GM18870 (cell line): ENCODE data around the gene GKN1.

Experiments used
- ATAC-seq: cut with Tn5 transposase; IDR thresholded peaks from one replicate; pipeline ENCODE4 v1.9.1; 2021; ENCODE audit warnings: moderate library complexity; ENCODE audit not compliant: unreplicated experiment

Gene GKN1, protein sequence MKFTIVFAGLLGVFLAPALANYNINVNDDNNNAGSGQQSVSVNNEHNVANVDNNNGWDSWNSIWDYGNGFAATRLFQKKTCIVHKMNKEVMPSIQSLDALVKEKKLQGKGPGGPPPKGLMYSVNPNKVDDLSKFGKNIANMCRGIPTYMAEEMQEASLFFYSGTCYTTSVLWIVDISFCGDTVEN

DNA sequence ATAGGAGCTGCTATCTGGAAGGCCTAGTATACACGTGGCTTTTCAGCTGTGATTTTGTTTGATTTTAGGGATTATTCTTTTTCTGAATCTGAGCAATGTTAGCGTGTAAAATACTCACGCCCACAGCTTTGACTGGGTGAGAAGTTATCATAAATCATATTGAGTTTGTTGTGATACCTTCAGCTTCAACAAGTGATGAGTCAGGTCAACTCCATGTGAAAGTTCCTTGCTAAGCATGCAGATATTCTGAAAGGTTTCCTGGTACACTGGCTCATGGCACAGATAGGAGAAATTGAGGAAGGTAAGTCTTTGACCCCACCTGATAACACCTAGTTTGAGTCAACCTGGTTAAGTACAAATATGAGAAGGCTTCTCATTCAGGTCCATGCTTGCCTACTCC is at the start of gene GKN1:
TSS of gene GKN1 (plus strand) at position 386 of the 400 bp plus-strand sequence. CDS start 42 bp downstream, outside the sequence.
- ATAC-seq, result no peak

DNA sequence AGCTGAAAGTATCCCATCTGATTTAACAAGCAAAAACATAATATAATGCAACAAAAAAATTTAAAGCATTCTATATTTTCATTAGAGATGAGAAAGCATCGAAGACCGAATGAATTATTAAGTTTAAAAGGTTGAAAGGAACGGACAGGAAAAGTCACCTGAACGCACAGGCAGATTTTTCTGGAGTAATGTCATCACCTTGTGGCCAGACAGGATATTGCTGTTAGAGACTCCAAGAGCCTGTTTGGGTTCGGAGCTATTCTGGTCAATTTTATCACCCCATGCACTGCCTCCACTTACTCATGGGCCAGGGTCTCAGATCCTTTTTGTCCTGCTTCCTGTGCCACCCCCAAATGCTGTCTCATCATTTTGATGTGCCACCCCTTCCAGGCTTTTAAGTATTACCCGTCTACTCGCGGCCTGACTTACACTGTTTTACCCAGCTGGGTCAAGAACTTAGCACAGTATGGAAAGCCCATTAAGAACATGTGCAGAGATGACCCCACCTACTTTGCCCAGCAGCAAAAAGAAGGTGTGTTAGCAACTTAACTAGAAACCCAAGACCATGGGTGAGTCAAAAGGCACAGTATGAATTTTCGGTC is 49.0 kb upstream of the GKN1 start:
- ATAC-seq, result no peak

DNA sequence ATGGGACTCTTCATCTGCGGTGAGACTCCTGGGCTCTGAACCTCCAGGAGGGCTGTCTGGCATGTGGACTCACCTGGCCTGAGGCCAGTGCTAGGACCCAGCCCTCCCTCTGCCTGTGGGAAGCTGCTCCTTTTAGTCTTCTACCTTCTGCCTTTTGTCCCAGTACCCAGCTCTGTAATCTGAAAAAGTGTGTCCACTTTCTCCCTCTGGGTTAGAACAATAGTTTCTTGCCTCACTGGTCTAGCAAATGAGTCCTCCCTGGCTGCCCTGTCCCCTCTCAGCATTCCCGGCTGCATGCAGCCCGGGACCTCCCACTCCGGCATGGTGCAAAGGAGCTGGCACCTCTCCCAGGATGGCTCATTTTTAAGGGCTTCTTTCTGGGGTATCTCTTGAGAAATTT is 47.6 kb upstream of the GKN1 start:
- no peak for ATAC-seq

DNA sequence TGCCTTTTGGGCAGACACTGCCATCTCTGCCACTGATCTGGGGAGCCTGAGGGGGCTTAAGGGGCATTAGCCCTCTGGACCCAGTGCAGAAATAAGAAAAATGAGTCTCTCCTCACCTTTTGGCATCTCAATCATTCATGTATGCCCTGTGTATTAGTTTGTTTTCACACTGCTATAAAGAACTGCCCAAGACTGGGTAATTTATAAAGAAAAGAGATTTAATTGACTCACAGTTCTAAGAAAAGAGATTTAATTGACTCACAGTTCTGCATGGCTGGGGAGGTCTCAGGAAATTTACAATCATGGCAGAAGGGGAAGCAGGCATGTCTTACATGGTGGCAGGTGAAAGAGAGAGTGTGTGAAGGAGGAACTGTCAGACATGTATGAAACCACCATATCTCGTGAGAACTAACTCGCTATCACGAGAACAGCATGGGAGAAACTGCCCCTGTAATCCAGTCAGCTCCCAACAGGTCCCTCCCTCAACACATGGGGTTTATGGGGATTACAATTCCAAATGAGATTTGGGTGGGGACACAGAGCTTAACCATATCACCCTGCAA is 43.2 kb upstream of the GKN1 start:
- no peak for ATAC-seq

DNA sequence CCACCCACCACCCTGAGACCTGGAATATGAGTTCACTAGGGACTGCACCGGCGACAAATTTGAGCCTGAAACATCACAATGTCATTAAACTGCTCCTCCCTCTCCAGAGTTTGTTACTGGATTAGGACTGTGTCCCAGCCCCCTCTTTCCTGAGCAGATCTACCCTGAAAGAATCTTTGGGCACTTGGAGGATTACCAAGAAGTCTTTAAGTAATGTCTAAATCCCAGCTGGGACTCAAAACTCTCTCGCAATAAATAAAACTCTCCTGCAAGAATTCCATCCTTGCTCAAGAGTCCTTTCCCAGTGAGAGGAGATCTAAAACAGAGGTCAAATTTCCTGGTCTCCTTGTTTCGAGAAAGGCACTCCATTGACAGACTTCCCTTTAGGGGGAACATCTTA is 42.6 kb upstream of the GKN1 start:
- no peak for ATAC-seq

DNA sequence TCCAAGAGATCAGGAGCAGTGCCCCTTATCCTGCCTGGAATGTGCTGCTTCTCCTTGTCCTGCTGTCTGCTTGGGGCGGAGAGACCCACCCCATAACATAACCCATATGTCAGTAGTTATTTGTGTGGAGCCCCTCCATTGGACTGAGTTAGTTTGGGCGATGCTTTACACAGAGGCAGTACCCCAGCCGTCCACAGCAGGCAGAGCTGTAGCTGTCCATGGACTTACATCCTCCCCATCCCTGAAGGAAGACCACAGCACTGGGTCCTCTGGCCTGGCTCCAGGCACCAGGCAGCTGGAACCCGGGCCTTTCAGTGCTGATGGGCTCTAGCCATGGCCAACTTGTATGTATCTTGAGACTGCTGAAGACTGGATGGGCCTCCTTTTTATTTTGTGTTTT is 42.0 kb upstream of the GKN1 start:
- no peak for ATAC-seq

DNA sequence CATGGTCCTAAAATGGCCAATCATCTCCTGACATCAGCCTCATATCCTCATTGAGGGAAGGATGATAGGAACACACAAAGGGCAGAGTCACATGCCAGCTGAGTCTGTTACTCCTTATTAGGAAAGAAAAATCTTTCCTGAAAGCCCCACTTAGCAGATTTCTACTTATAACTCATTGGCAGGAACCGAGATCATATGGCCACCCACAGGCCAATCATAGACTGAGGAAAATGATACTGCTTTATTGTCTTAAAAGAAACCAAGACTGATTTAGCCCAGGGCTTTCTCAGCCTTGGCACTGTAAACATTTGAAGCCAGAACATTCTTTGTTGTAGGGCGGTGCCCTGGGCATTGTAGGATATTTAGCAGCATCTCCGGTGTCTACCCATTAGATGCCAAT is 40.4 kb upstream of the GKN1 start:
- ATAC-seq, result no peak

DNA sequence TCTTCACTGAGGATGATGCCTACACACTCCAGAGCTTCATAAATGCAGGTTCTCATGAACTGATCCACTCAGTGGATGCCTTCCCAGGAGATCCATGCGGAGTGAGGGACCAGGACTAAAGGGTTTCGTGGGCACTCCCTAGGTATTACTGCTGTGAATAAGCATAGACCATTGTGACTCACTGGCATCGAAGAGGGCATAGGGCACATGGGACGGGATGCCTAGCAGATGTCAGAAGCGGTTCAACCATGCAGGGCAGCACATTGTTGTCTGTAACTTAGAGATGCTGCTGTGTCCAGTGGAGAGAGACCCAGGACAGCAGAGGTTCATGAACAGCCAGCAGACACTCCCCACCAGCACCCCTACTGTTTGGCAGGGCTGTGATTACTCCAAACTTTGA is 39.0 kb upstream of the GKN1 start:
- no peak for ATAC-seq

DNA sequence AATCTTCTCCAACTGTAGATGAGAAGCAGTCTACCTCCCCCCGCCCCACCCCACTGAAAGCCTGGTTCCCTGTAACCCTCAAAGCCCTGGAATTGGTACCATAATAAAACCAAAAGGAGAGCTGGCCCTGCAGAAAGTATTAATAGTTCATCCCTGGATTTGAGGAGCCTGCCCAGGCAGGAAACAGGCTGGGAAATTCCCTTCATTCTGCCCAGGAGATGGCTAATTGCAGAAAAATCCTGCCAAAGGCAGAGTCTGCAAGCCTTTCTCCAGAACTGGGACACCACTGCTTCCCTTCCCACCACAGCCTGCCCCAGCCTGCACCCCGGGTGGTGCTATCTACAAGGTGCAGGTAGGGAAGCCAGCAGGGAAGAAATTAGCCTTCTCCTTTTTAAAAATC is 38.0 kb upstream of the GKN1 start:
- ATAC-seq, result no peak

DNA sequence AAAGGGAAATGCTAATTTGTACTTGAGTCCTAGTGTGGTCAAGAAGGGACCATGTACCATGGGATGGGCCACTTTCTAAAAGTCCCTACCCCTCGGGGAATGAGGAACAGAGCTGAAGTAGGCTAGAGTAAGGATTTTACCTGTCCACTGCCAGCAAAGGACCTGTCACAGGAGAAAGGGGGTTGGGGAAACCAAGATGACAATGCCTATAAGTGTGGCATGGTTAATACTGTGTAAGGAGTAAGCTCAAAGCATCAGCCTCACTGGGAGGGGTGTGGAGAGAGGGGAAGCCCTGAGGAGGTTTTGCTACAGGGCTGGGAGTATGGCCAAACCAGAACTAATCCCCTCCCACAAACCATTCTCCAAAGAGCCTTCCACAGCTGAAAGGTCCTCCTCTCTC is 37.5 kb upstream of the GKN1 start:
- ATAC-seq, result no peak

DNA sequence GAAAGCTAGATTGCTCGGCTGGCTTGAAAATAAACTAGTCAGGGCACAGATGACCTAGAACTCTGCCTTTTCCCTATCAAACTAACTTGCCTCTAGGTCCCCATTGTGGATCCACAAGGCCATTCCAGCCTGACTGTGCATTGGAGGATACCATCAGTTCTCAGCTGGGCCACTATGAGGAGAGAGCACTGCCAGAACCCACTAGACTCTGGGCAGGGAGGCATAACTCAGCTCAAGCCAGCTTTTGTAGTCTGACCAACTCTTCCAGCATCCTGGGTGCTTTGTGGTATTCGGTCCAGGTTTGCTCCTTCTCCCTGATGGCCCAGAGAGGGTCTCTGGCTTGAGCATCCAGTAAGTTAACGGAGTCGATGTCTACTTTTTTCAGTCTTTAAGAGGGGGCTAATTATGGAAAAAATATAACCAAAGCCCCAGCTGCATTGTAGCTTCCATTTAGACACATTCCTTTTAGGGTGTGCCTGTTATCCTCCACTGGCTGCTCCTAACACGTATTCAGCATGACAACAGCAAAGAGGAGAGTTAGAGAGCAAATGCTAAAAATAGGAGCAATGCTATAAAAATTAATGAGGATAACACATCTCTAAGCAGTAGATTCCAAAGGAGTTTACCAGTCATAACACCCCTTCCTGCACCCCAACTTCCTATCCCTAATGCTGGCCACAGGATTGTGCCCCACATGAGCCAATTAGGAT is 36.9 kb upstream of the GKN1 start:
- ATAC-seq, result no peak

DNA sequence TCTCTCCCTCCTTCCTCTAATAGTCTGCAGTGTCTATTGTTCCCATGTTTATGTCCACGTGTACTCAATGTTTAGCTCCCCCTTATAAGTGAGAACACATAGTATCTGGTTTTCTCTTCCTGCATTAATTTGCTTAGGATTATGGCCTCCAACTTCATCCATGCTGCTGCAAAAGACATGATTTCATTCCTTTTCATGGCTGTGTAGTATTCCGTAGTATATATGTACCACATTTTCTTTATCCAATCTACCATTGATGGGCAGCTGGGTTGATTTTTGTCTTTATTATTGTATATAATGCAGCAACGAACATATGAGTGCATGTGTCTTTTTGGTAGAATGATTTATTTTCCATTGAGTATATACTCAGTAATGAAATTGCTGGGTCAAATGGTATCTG is 35.5 kb upstream of the GKN1 start:
- ATAC-seq, result no peak

DNA sequence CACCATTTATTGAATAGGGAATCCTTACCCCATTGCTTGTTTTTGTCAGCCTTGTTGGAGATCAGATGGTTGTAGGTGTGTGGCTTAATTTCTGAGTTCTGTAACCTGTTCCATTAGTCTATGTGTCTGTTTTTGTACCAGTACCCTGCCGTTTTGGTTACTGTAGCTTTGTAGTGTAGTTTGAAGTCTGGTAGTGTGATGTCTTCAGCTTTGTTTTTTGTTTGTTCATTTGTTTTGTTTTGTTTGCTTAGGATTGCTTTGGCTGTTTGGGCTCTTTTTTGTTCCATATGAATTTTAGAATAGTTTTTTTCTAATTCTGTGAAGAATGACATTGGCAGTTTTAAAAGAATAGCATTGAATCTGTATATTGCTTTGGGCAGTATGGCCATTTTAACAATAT is 34.5 kb upstream of the GKN1 start:
- no peak for ATAC-seq

DNA sequence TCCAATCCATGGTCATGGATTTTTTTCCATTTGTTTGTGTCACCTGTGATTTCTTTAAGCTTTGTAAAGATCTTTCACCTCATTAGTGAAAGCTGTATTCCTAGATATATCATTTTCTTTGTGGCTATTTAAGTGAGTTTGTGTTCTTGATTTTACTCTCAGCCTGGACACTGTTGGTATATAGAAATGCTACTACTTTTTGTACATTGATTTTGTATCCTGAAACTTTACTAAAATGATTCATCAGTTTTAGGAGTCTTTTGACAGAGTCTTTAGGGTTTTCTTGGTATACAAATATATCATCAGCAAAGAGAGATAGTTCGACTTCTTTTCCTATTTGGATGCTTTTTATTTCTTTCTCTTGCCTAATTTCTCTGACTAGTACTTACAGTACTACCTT is 34.1 kb upstream of the GKN1 start:
- no peak for ATAC-seq

DNA sequence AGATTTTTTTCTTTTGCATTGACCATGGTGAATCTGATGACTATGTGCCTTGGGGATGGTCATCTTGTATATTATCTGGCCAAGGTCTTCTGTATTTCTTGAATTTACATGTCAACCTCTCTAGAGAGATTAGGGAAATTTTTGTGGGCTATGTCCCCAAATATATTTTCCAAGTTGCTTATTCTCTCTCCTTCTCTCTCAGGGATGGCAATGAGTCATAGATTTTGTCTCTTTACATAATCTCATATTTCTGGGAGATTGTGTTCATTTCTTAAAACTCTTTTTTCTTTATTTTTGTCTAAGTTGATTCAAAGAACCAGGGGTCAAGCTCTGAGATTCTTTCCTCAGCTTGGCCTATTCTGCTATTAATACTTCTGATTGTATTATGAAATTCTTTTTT is 31.6 kb upstream of the GKN1 start:
- ATAC-seq, result no peak

DNA sequence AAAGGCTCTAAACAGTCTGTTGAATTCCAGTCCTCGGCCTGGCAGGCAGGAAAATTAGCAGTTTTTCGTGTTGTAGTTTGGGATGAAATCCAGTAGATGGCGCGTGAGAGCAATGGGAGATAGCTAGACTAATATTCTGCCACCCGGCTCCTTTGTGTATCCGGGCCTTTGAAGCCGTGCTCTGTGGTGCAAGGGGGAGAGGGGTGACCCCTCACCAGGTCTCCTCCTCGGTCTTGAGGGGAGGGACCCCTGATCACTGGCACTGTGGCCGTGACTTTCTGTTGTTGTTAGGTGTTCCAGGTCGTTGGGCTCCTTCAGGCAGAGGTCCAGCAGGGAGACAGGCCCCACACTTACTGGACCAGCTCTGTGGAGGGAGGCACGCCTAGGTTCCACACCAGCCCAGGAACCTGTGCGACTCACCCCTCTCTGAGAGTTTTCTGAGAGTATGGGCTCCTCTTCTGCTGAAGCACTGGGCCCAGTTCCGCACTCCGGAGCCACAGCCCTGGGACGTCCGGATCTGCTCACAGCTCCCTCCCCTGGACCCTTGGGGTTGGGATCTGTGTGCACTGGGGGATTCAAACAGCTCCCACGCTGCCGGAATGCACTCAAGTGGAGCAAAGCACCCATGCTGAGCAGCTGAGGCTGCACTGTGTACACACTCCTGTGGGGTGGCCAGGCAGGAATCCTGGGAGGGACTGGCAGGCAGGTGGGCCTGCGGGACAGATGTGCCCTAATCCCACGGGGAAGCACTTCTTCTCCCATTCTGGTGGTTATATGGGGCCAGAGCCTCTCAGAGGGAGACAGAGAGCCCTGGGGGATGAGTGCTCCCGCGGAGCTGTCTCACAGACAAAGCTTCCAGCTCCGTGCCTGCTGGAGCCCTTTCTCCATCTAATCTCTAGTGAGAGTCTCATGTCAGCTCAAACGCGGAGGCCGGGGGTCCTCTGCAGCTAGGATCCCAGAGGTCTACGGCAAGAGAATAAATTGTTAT is 30.6 kb upstream of the GKN1 start:
- no peak for ATAC-seq

DNA sequence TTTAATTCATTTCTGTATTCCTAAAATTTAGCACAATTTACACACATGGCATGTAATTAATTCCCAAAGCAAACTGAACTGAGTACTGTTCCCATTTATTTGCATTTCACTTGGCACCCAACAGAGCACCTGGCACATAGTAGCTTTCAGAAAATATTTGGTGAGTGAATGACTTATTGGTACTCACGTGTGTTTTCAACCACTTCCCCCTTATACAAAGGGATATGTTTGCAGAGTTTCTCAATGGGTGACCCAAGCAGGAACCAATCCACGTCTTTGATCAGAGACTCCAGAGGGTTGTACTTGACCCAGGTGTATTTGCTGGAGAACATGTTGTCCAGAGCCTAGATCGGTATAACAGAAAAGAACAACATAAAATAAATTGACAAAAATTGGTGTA is 28.3 kb upstream of the GKN1 start:
- no peak for ATAC-seq

DNA sequence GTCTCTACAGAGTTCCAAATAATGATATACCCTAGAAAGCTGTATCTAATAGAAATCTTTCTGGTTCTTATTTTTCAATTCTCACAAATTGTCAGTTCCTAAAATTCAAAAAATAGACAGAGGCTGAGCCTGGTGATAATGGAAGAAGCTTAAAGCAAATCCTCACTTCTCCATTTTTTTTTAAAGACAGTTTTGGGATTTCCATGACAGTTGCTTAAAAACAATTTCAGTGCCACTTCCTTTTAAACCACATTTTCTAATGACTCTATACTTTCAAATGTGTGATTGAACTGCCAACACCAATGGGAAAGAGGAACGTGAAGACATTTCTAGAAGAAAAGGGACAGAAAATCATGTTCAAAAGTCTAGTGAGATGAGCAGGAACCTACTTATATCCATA is 25.7 kb upstream of the GKN1 start:
- ATAC-seq, result no peak

DNA sequence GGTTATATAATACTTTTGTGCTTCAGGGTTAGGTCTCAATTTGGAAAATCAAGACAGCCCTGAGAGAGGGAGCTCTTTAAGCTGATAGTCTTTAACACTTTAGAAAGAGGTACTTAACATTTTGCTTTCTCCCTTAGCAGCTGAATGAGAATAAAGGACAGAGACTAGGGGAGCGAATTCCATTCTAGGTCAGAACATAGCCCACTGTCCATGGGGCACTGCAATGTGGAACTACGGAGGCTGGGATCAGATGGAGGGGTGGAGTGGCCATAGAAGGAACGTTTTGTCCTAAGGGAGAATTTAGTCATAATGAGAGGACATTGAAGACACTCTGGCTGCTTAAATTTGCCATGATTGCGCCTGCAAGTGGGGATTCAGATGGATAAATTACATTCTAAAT is 22.5 kb upstream of the GKN1 start:
- ATAC-seq, result no peak

DNA sequence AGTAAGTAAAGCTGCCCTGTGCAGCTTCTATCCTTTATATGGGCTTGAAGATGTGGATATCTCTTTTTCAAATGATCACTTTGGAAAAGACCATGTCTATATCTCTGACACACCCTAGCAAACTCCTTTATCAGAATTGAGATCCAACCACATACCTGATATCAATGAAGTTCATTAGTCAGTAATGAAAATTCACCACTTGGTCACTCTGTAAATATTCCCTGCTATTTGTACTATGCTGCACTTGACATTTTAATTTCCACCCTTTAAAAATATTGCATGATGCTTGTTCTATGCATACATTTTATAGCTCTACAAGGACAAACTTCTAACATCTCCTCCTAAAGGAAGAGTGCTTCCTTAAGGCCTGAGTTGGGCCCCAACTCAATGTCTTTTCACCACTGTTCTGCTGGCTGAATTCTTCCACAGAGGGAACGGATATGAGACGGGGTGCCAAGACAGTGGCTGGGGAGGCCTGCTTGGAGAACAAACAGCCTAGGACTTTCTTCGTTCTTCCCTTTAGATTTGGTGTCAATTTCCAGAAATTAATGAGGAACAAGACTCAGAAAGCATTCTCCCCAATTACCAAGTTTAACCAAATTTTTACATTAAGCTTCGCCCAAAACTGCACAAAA is 21.4 kb upstream of the GKN1 start, which contains the start of gene GKN2:
TSS of gene GKN2 (minus strand) at position 7 of the 635 bp plus-strand sequence. CDS start 32 bp downstream, outside the sequence.
- ATAC-seq, result no peak
